GM18511 (cell line): ENCODE results near the gene TYROBP.
"Not testable (repeated sequence)": the region's sequence is repeated elsewhere in the genome, so short reads cannot be mapped to it uniquely, and the experiment has no call there.

Experiments
- ATAC-seq: cut with Tn5 transposase; IDR thresholded peaks from one replicate; pipeline ENCODE4 v1.9.1; 2021; ENCODE audit warnings: mild to moderate bottlenecking, moderate library complexity; ENCODE audit not compliant: unreplicated experiment

The TYROBP gene

DNA sequence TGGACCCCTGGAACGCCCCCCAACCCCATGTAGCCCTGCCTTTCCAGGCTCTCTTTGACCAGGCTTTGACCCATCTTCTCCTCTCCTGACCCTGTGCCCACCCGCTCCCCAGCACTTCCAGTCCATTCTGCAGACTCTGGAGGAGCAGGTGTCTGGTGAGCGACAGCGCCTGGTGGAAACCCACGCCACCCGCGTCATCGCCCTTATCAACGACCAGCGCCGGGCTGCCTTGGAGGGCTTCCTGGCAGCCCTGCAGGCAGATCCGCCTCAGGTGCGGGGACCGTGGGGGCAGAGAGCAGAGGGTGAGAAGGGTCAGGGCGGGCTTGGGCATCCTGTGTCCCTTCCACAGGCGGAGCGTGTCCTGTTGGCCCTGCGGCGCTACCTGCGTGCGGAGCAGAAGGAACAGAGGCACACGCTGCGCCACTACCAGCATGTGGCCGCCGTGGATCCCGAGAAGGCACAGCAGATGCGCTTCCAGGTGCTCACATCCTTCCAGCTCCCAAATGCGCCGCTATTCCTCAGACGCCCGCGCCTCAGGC lies 33.6 kb downstream of the TYROBP start:
- no peak for ATAC-seq

GRCh38 chr19:35872180-35872579 lies 35.9 kb downstream of the TYROBP start:
- no peak for ATAC-seq

GRCh38 chr19:35871611-35872010 lies 36.5 kb downstream of the TYROBP start:
- no peak for ATAC-seq

- ATAC-seq = no peak
Observed at GRCh38 chr19:35870798-35871197, 37.3 kb downstream of the TYROBP start.

- ATAC-seq = not testable (repeated sequence)
Observed at GRCh38 chr19:35870124-35870736, 37.9 kb downstream of the TYROBP start.

DNA sequence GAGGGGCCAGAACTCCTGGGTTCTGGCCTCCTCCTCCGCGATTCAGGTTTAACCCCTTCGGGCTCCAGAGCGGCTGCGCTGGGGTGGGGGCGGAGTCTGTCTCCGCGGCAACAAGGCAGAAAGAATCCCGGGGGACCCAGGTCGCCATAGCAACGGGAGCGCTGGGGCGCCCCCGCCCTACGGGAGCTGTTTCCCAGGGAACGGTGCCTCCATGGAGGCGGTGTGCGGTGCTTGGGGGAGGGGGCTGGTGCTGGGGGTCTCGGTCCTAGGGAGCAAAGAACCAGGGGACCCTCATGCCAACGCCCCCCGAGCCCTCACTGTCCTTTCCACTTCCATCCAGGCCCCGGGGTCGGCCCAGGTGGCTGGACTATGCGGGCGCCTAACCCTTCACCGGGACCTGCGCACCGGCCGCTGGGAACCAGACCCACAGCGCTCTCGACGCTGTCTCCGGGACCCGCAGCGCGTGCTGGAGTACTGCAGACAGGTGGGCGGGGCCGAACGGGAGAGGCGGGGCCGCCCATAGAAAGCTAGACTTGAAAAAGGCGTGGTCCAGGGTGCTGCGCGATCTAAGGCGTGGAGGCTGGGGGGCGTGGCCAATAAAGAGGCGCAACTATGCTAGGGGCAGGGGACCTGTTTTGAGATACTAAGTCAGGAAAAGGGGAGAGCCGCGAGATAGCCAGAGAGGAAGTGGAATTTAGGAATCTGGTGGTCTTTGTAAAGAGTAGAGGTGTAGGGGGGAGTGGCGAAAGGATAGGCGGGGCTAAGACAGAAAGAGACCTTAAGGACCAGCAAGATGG lies 38.6 kb downstream of the TYROBP start:
- ATAC-seq = no peak

DNA sequence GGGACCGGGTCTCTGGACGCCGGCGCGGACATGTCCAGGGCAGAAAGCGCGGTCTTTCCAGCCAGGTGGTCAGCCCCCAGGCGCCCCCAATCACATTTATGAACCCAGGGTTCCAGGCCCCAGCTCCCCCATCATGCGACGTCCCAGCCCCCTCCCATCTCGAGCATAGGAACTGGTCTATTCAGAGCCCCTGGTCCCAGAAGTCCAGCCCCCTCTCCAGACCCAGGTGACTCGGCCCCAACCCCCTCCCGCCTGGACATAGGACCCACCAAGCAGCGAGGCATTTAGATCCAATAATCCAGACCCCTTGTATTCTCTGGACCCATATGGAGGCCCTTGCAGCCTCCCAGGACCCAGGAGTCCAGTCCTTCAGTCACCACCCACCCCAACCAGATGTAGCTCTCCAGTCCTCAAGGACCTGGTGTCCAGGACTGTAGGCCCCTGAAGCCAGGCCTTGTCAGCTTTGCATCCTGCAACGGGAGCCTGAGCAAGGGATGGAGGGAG lies 39.2 kb downstream of the TYROBP start:
- ATAC-seq = no peak

- peak; percentile 49 for ATAC-seq
Observed at GRCh38 chr19:35868172-35868822, 39.8 kb downstream of the TYROBP start, which contains the start of gene APLP1. APLP1 (plus strand) TSS chr19:35868574; CDS start chr19:35868637, 63 bp downstream.

GRCh38 chr19:35863018-35863417 lies 45.1 kb downstream of the TYROBP start:
- no peak for ATAC-seq

GRCh38 chr19:35862528-35862927 lies 45.6 kb downstream of the TYROBP start:
- ATAC-seq = no peak

DNA sequence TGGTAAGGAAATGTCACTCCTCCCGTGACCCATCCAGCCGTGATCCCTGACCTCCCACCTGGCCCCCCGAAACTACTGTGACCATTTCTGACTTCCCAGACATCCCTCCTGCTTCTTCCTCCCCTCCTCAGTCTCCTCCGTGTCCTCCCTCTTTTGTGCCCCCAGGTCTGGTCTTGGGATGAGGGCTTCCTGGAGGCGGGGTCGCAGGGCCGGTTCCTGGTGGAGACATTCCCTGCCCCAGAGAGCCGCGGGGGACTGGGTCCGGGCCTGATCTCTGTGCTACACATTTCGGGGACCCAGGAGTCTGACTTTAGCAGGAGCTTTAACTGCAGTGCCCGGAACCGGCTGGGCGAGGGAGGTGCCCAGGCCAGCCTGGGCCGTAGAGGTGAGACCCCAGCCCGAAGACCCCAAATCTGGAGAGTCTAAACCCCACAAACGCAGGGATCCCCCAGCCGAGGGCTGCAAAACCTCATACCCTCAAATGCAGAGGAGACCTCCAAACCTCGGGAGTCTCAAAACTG lies 46.4 kb downstream of the TYROBP start:
- ATAC-seq = no peak

GRCh38 chr19:35860818-35861639 lies 47.1 kb downstream of the TYROBP start:
- ATAC-seq = no peak

- ATAC-seq = no peak
Observed at GRCh38 chr19:35860436-35860817, 47.7 kb downstream of the TYROBP start.

DNA sequence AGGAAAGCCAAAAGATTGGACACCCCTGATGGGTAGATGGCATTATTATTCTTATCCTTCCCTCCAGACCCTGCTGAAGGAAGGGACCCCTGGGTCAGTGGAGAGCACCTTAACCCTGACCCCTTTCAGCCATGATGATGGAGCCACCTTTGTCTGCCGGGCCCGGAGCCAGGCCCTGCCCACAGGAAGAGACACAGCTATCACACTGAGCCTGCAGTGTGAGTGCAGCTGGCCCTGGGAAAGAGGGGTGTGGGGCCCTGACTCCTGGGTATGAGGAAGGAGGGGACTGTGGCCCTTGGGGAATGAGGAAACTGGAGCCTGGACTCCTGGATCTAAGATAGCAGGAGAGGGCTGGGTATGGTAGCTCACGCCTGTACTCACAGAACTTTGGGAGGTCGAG lies 48.7 kb downstream of the TYROBP start:
- ATAC-seq = no peak

DNA sequence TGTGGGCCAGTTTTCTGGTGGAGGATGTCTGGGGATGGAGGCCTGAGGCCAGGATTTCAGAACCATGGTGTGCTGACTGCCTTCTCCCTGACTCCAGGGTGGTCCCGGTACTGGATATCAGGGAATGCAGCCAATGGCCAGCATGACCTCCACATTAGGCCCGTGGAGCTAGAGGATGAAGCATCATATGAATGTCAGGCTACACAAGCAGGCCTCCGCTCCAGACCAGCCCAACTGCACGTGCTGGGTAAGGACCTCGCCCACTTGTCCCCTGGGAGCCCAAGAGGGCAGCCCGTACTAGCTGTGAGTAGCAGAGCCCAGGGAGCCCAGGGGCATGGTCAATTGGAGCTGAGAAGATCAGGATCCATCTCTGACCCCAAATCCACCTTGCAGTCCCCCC lies 49.8 kb downstream of the TYROBP start:
- no peak for ATAC-seq

GRCh38 chr19:35856546-35857149 lies 51.4 kb downstream of the TYROBP start, which contains the start of gene KIRREL2:
KIRREL2 (plus strand) TSS chr19:35856911; CDS start chr19:35857120, 209 bp downstream.
- ATAC-seq = no peak
